Superior temporal gyrus (tissue), 1 donor: ENCODE results near the gene SRPRB.

Experiments used
- DNase-seq: peaks from one replicate; pipeline ENCODE4 v3.0.0-alpha.2; 2016; ENCODE audit errors: extremely low spot score

SRPRB gene

GRCh38 chr3:133865136-133865855 lies 59.7 kb downstream of the SRPRB start:
- no peak for DNase-seq

- no peak for DNase-seq
Observed at GRCh38 chr3:133866141-133866540, 60.5 kb downstream of the SRPRB start.

- DNase-seq: no peak
Observed at GRCh38 chr3:133868186-133868585, 62.6 kb downstream of the SRPRB start.

GRCh38 chr3:133868758-133869475 lies 63.3 kb downstream of the SRPRB start:
- DNase-seq: no peak

GRCh38 chr3:133869586-133869985 lies 64.0 kb downstream of the SRPRB start:
- no peak for DNase-seq

GRCh38 chr3:133870822-133871221 lies 65.2 kb downstream of the SRPRB start:
- no peak for DNase-seq
